ENCODE measurements around the gene TCF7L2.

Gene TCF7L2

DNA sequence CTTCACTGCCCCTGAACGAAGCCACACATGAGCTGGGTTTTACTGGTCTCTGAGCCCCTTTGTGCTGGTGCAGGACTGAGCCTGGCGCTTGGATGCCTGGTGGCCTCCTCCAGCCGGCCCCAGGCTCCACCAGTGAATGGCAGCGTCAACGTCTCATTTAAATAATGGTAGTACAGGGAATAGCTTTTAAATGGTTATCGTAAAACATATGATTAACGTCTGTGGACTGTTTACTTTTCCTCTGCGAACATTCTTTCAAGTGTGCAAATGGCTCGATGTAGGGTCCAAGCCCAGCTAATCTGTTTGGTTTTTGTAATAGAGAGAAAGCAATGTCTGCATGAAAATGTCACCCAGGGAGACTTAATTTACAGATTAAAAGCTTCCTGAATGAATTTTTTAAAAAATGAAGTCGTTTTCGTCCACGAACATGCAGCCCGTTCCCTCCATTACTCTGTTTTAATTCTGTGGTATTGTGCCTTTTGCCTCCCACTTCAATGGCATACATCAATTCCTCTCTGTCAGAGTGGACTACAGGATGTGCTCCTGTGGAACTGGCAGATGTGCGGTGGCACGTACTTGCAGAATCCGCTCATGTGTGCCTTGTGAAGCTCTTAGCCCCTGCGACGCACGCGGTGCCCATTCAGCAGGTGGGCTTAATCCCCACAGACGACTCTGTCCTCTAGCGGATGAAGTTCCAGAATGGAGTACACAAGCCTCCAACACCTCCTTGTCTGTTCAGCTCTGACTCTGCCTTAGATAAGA is 192.7 kb downstream of the TCF7L2 start:
- Mint-ChIP-seq H3K36me3 (no peaks in the 10 kb centered on the region), H3K4me1 (no peaks in the 10 kb centered on the region), H3K9me3 (no peaks in the 10 kb centered on the region), H3K27me3 (peaks cover 9% of the 10 kb centered on the region), H3K4me3 (no peak overlapping the region), H3K27ac (no peak overlapping the region)
- no peak for DNase-seq
- CTCF ChIA-PET, result interaction anchor here (0.6 to 0.8 kb wide), 2 partner anchors 12 to 147 kb away, joined by 3 read pairs; no protein-coding TSS in a partner anchor

DNA sequence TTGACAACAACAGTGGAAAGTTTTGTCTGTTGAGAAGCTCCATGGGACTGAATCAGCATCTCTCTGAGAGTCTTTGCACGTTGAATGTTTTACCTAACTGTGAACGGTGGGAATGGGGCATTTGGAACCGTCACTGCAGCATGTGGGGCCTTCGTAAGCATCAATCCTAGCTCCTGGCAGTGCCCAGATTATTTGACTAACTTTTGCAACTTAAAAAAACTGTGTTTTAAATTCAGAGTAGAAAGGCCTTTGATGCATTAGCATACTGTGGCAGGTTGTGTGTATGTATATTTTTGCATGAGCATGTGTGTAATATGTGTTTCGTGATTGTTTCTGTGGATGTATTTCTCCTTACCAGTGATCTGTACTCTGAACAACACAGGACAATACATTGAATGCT is 194.5 kb downstream of the TCF7L2 start:
- H3K36me3 Mint-ChIP-seq, result no peaks in the 10 kb centered on the region
- no peaks in the 10 kb centered on the region for H3K27me3 Mint-ChIP-seq
- CTCF ChIA-PET, result no interaction called here

DNA sequence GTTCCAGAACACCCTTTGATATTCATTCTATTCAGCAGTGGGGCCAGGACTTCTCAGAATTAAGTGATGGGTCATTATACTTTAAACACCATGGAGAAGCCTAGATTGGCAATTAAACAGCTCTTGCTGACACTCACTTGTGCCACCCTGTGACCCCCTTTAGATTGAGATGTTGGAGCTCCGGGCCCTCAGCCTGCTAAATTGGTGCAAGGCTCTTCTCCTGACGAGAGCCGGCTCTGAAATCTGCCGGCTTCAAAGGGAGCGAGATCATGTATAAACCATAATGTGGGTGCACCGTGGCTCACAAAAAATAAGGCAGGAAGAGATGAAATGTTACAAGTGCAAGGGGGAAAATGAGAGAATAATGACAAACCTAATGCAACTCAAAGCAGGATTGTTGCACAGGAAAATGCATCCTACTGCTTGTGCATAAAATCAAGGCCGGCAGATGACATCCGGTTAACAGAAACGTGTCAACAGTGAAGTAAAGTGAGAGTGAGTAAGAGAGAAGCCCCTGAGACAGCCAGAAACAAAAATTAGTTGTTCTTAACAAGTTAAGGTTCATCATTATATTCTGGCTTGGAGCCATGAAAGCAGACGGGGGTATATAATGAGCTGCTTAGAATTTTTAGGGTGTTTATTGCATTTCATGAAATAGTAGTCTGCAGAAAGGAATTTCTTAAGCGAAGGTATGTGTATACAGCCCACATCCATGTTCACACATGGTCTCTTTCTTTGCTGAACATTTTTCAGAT is 198.2 kb downstream of the TCF7L2 start:
- Mint-ChIP-seq H3K27me3 (no peaks in the 10 kb centered on the region), H3K4me3 (no peak overlapping the region), H3K36me3 (no peaks in the 10 kb centered on the region), H3K27ac (no peak overlapping the region), H3K9me3 (no peaks in the 10 kb centered on the region), H3K4me1 (no peaks in the 10 kb centered on the region)
- CTCF ChIA-PET, result no interaction called here
- no peak for DNase-seq

More for the DNA sequence above, 194.5 kb downstream of the TCF7L2 start:
- Mint-ChIP-seq H3K4me3 (no peak overlapping the region), H3K27ac (no peak overlapping the region), H3K4me1 (no peaks in the 10 kb centered on the region), H3K9me3 (no peaks in the 10 kb centered on the region)
- DNase-seq, result no peak

DNA sequence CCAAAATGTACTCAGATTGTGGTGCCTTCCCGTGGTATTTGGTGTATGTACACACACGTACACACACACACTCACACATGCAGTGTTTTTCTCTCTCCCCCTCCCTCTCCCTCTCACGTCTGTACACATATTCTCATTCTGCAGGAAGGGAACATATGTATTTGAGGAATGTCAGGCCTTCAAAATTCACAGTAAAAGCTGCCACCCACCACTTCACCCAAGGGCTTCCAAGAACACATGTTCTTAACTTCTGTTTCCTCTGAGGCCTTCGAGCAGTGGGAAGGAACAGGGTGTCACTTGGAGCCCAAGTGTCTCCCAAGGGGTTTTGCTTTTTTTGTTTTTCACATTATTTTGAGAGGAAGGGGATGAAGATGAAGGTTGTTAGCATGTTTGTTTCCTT is 198.9 kb downstream of the TCF7L2 start:
- CTCF ChIA-PET, result no interaction called here
- Mint-ChIP-seq H3K27me3 (no peaks in the 10 kb centered on the region), H3K27ac (no peak overlapping the region), H3K9me3 (no peaks in the 10 kb centered on the region), H3K4me1 (no peaks in the 10 kb centered on the region), H3K4me3 (no peak overlapping the region), H3K36me3 (no peaks in the 10 kb centered on the region)
- DNase-seq, result no peak

DNA sequence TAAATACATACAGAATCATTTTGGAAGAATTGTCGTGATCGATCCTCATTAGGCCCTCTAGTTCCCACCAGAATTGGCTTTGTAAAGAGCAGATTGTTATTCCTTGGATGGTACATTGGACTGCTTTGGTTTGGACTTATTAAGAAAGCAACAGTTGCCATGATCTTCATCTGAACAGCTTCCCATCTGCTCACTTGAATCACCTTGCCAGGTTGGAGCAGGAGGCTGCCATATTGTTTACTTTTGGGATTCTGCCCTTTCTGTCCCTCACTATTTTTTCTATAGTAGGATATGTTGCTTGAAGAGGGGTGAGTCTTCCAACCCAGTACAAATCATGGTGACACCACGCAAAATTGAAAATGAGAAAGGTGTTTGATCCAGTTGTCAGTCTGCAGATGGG is 199.6 kb downstream of the TCF7L2 start:
- Mint-ChIP-seq H3K27ac (no peak overlapping the region), H3K36me3 (no peaks in the 10 kb centered on the region), H3K27me3 (no peaks in the 10 kb centered on the region), H3K4me3 (no peak overlapping the region), H3K4me1 (no peaks in the 10 kb centered on the region), H3K9me3 (no peaks in the 10 kb centered on the region)
- no peak for DNase-seq
- CTCF ChIA-PET, result no interaction called here

DNA sequence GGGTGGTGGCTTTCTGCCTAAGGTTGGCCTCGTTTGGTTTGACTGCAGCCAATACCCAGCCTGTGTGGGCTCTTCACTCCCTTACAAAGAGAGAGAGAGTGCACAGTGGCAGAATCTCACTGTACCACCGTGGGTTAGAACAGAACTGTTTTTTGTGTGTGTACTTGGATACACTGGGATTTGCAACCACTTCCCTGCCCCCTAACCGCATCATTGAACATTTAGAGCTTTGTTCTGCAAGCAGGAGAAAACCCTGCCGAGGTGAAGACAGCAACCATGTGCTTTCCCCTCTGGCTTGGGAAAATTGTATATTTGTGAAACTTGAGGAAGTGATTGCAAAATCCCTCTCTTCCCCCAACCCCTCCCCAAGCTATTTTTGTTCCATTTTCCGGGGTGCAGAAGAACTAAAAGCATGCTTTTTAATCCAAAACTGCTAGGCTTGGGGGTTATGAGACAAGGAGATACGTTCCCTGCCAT is 201.2 kb downstream of the TCF7L2 start:
- no peaks in the 10 kb centered on the region for H3K9me3 Mint-ChIP-seq

DNA sequence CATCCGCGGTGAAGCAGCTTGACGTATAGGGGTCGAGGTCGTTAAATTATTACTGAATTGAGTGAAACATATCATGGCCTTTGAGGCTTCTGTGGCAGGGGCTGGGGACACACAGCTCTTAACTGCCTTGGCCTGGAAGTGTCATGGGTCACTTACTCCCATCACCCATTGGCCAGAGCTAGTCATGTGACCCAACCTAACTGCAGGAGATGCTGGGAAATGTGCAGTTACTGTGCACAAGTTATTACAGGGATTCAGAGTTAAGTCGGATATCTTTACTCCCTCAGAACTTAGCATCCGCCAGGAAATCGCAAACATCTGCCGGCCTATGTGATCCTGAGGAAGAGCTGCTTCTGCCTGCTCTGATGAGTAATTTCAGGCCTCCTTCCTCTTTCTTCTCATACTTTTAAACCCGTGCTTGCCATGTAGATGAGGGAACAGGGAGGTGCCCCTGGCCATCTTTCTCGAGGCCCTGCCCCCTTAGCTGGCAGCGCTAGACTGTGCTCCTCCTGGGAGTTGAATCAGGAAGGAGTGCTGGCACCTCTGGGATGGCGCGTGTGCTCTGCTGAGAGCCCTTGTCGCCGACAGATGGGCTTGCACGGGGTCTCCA is 203.6 kb downstream of the TCF7L2 start:
- no peak for DNase-seq
- CTCF ChIA-PET, result no interaction called here
- no peaks in the 10 kb centered on the region for H3K36me3 Mint-ChIP-seq
- no peak overlapping the region for H3K4me3 Mint-ChIP-seq
- H3K9me3 Mint-ChIP-seq, result no peaks in the 10 kb centered on the region
- H3K27me3 Mint-ChIP-seq, result no peaks in the 10 kb centered on the region
- no peaks in the 10 kb centered on the region for H3K4me1 Mint-ChIP-seq
- no peak overlapping the region for H3K27ac Mint-ChIP-seq

More for the DNA sequence above, 201.2 kb downstream of the TCF7L2 start:
- no peaks in the 10 kb centered on the region for H3K36me3 Mint-ChIP-seq
- no peaks in the 10 kb centered on the region for H3K27me3 Mint-ChIP-seq
- no peak for DNase-seq
- CTCF ChIA-PET, result no interaction called here
- no peak overlapping the region for H3K4me3 Mint-ChIP-seq
- H3K27ac Mint-ChIP-seq, result no peak overlapping the region
- H3K4me1 Mint-ChIP-seq, result no peaks in the 10 kb centered on the region

DNA sequence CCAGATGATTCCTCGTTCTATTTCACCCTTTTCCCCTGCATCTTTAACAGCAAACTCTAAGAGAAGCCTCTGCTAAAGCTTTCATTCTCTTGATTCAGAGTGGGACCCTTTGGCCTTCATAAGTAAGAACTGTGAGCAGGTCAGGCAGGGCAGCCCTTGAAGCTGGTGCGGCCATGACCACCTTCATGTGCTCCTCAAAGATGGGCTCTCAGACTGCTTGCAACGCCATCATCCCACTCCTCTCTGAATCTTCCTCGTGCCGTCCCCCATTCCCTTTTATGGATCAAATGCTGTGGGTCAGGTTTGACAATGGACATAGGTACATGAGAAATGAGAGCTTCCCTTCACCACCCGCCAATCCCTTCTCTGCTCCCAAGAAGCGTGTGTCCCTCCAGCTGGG is 207.4 kb downstream of the TCF7L2 start:
- CTCF ChIA-PET, result no interaction called here
- H3K36me3 Mint-ChIP-seq, result no peaks in the 10 kb centered on the region

DNA sequence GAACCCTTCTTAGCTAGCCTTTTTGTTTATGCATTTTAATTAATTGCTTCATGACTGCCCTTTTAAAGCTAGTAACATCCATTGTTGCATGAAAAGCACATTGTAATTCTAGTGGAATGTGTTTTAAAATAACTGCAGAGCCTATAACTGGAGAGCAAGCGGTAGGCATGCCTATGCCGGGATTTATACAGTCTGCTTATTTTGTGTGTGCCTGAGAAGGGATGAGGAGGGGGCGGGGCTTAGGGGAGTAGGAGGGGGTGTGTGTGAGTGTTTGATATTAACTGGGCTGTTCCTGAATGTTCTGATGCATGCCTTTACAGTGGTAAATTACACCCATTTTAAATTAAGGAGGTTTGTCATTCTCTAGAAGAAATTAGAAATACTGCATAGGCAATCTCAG is 208.1 kb downstream of the TCF7L2 start:
- H3K27ac Mint-ChIP-seq, result no peak overlapping the region
- CTCF ChIA-PET, result no interaction called here
- no peak overlapping the region for H3K4me3 Mint-ChIP-seq
- DNase-seq, result no peak
- no peaks in the 10 kb centered on the region for H3K9me3 Mint-ChIP-seq
- no peaks in the 10 kb centered on the region for H3K4me1 Mint-ChIP-seq
- H3K36me3 Mint-ChIP-seq, result no peaks in the 10 kb centered on the region
- peaks cover 4% of the 10 kb centered on the region for H3K27me3 Mint-ChIP-seq

More for the DNA sequence above, 207.4 kb downstream of the TCF7L2 start:
- H3K4me1 Mint-ChIP-seq, result no peaks in the 10 kb centered on the region
- no peaks in the 10 kb centered on the region for H3K9me3 Mint-ChIP-seq
- no peaks in the 10 kb centered on the region for H3K27me3 Mint-ChIP-seq
- H3K27ac Mint-ChIP-seq, result no peak overlapping the region
- no peak overlapping the region for H3K4me3 Mint-ChIP-seq
- no peak for DNase-seq

DNA sequence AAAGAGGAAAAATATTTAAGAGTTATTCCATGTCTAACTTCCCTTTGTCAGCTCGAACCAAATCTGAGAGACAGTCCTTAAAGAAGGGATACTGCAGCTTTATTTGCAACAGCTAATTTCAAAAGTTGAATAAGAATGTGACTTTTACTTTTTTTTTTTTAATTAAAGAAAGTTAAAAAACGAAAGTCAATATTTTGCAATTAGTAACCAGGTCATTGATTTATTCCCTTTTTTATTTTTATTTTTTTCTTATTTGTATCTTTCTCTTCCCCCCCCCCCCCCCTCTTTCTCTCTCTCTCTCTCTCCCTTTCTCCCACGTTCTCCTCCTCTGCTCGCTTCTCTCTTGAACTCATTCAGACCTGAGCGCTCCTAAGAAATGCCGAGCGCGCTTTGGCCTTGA is 209.5 kb downstream of the TCF7L2 start:
- Mint-ChIP-seq H3K4me1 (no peaks in the 10 kb centered on the region), H3K9me3 (no peaks in the 10 kb centered on the region), H3K27ac (no peak overlapping the region), H3K27me3 (peaks cover 11% of the 10 kb centered on the region), H3K36me3 (no peaks in the 10 kb centered on the region), H3K4me3 (no peak overlapping the region)
- no peak for DNase-seq
- CTCF ChIA-PET, result no interaction called here

DNA sequence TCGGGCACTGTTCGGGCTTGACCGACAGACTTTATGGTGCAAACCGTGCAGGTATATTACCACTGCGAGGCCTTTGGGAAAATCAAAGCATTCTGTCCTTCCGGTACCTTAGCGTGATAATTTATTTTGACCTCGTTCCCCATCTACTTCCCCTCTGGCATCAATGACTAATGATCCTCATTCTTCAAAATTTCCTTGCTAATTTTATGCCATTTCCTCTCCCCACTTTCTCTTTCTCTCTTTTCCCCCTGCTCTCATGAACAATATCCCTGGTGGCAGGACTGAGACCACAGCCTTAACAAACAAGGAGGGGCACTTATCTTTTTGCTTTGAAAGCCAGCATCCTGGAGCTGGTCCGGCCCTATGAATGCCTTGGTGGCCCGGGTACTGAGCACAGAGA is 210.6 kb downstream of the TCF7L2 start:
- H3K27me3 Mint-ChIP-seq, result peaks cover 11% of the 10 kb centered on the region
- no peak overlapping the region for H3K27ac Mint-ChIP-seq
- no peaks in the 10 kb centered on the region for H3K4me1 Mint-ChIP-seq
- no peak overlapping the region for H3K4me3 Mint-ChIP-seq
- no peaks in the 10 kb centered on the region for H3K36me3 Mint-ChIP-seq
- no peak for DNase-seq
- H3K9me3 Mint-ChIP-seq, result no peaks in the 10 kb centered on the region
- CTCF ChIA-PET, result no interaction called here

DNA sequence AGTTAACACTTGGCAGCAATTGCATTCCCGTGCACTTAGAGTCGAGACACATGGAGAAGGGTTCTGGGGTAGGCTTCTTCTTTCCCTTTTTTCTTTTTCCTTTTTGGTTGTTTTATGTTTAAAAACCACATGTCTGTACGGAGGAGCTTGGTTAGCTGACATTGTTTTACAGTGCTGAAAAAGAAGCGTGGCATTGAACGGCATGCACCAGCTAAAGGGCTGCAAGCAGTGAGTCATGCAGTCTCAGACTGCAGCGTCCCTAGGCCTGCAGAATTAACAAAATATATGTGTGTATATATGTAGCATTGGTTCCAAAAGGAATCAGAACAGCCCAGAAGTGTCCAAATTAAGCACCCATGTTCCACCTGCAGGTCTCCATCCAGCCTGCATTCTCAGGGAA is 211.0 kb downstream of the TCF7L2 start:
- Mint-ChIP-seq H3K27ac (no peak overlapping the region), H3K36me3 (no peaks in the 10 kb centered on the region), H3K4me1 (no peaks in the 10 kb centered on the region), H3K27me3 (peaks cover 11% of the 10 kb centered on the region), H3K9me3 (no peaks in the 10 kb centered on the region), H3K4me3 (no peak overlapping the region)
- DNase-seq, result no peak
- CTCF ChIA-PET, result no interaction called here

DNA sequence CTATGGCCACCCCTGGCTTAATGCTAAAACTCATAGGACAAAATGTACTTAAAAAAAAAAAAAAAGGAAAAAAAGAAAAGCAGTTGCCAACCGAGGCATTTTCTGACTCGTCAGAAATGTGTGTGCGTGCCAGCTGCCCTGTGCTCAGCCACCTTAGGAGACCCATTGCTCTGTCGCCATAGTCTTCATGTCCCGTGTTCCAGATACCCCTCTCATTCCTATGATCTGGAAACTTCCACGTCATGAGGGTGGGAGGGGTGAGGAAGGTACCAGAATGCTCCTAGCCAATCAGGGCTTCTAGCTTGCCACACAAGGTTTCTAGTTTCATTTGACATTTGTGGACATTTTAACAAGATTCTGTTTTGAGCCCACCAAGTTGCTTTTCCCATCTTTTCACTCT is 212.9 kb downstream of the TCF7L2 start:
- CTCF ChIA-PET, result no interaction called here
- no peak for DNase-seq
- Mint-ChIP-seq H3K27ac (no peak overlapping the region), H3K27me3 (peaks cover 11% of the 10 kb centered on the region), H3K9me3 (no peaks in the 10 kb centered on the region), H3K4me1 (no peaks in the 10 kb centered on the region), H3K36me3 (no peaks in the 10 kb centered on the region), H3K4me3 (no peak overlapping the region)

DNA sequence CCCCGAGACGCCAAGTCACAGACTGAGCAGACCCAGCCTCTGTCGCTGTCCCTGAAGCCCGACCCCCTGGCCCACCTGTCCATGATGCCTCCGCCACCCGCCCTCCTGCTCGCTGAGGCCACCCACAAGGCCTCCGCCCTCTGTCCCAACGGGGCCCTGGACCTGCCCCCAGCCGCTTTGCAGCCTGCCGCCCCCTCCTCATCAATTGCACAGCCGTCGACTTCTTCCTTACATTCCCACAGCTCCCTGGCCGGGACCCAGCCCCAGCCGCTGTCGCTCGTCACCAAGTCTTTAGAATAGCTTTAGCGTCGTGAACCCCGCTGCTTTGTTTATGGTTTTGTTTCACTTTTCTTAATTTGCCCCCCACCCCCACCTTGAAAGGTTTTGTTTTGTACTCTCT is 215.6 kb downstream of the TCF7L2 start:
- Mint-ChIP-seq H3K27ac (no peak overlapping the region), H3K4me3 (no peak overlapping the region), H3K27me3 (peaks cover 11% of the 10 kb centered on the region), H3K9me3 (no peaks in the 10 kb centered on the region), H3K36me3 (no peaks in the 10 kb centered on the region), H3K4me1 (no peaks in the 10 kb centered on the region)
- DNase-seq, result no peak
- CTCF ChIA-PET, result no interaction called here

DNA sequence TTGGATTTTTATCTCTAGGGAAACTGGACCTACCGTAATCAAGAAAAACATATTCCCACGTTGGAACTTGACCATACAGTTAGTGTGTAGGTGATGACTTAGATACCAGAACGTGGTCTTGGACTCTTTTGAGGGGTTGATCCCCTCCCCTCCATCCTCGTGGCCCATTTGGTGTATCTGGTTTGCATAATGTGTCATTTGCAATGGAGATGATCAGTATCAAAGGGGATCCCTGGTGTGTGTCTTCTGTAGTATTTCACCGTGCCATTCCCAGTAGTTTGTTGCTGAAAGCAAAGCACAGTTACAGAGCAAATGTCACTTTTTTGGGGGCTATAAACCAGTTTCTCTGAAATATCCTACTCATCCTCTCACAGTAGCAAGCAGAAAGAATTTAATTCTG is 217.7 kb downstream of the TCF7L2 start:
- Mint-ChIP-seq H3K9me3 (no peaks in the 10 kb centered on the region), H3K27ac (no peak overlapping the region), H3K36me3 (no peaks in the 10 kb centered on the region), H3K4me1 (no peaks in the 10 kb centered on the region), H3K4me3 (no peak overlapping the region), H3K27me3 (peaks cover 11% of the 10 kb centered on the region)
- CTCF ChIA-PET, result no interaction called here
- no peak for DNase-seq
